IMR-90 (cell line): Measurements from ENCODE around the gene MTMR6. TPM values are rescaled to one million over a fixed set of nuclear protein-coding genes. Genes with fewer than 3 reads are reported as not detected.

Source experiments
- ATAC-seq: fragments of 200-7000 bp; cut with Tn5 transposase; 2 replicates; pipeline ENCODE4 v1.9.1; 2020; ENCODE audit warnings: low read depth, mild to moderate bottlenecking, moderate library complexity
- BruUV-seq: library from RNA; stranded (reverse); fragments of 400-500 nt; replicated peaks from 2 replicates; lab custom pipeline; 2021; lab: Mats Ljungman, UMichigan
- CTCF ChIA-PET: fragments of 300-600 bp; formaldehyde crosslinking; extraction: SDS; loops from one replicate; lab custom pipeline; 2021; ENCODE audit warnings: antibody characterized with exemption; lab: Yijun Ruan, JAX
- POLR2A ChIA-PET: fragments of 300-600 bp; sonication (Branson Sonifier 250); formaldehyde crosslinking; loops from one replicate; lab custom pipeline; 2022; ENCODE audit warnings: antibody characterized with exemption; ENCODE audit not compliant: unreplicated experiment; lab: Charles Lee
- DNase-seq: peaks from one replicate; pipeline ENCODE4 v3.0.0; 2013
- H2AFZ ChIP-seq: replicated peaks from 2 replicates; pipeline ENCODE3; 2013; ENCODE audit warnings: low read length, mild to moderate bottlenecking; ENCODE audit not compliant: poor library complexity
- H2AK5ac ChIP-seq: 2 replicates; pipeline ENCODE4 v1.6.1; 2013; ENCODE audit warnings: low read depth, low read length, inconsistent platforms
- H2AK9ac ChIP-seq: replicated peaks from 2 replicates; pipeline ENCODE3; 2013; ENCODE audit warnings: mild to moderate bottlenecking, low read depth, low read length, moderate library complexity; ENCODE audit not compliant: poor library complexity
- H2BK120ac ChIP-seq: 2 replicates; pipeline ENCODE4 v1.6.1; 2013; ENCODE audit warnings: low read depth, low read length, inconsistent platforms
- H2BK15ac ChIP-seq: 3 replicates; pipeline ENCODE4 v1.6.1; 2013; ENCODE audit warnings: low read depth, low read length, inconsistent platforms
- H2BK20ac ChIP-seq: 2 replicates; pipeline ENCODE4 v1.6.1; 2013; ENCODE audit warnings: low read depth, mild to moderate bottlenecking, inconsistent platforms, low read length, moderate library complexity
- H2BK5ac ChIP-seq: 2 replicates; pipeline ENCODE4 v1.6.1; 2013; ENCODE audit warnings: mild to moderate bottlenecking, low read depth, low read length, inconsistent platforms; ENCODE audit not compliant: poor library complexity, severe bottlenecking
- H3K14ac ChIP-seq: replicated peaks from 2 replicates; pipeline ENCODE4 v1.6.1; 2013; ENCODE audit warnings: low read depth, low read length, inconsistent platforms
- H3K18ac ChIP-seq: 2 replicates; pipeline ENCODE4 v1.6.1; 2013; ENCODE audit warnings: low read depth, low read length, control low read depth
- H3K23ac ChIP-seq: 2 replicates; pipeline ENCODE4 v1.6.1; 2013; ENCODE audit warnings: low read depth, low read length, inconsistent platforms
- H3K27ac ChIP-seq: 2 replicates; pipeline ENCODE4 v1.5.1; 2013; ENCODE audit warnings: mild to moderate bottlenecking, control low read depth, low read length; ENCODE audit not compliant: insufficient read depth
- H3K27me3 ChIP-seq: 2 replicates; pipeline ENCODE4 v1.6.1; 2013; ENCODE audit warnings: low read length; ENCODE audit not compliant: control insufficient read depth, insufficient read depth
- H3K36me3 ChIP-seq: 2 replicates; pipeline ENCODE4 v1.6.1; 2013; ENCODE audit warnings: low read length, mixed read lengths; ENCODE audit not compliant: control insufficient read depth, insufficient read depth
- H3K4ac ChIP-seq: 2 replicates; pipeline ENCODE4 v1.6.1; 2013; ENCODE audit warnings: low read depth, low read length, inconsistent platforms
- H3K4me1 ChIP-seq: 2 replicates; pipeline ENCODE4 v1.6.1; 2013; ENCODE audit warnings: low read length, mixed read lengths; ENCODE audit not compliant: control insufficient read depth, insufficient read depth
- H3K4me2 ChIP-seq: 2 replicates; pipeline ENCODE4 v1.6.1; 2013; ENCODE audit warnings: low read depth, mild to moderate bottlenecking, control low read depth, low read length, moderate library complexity
- H3K4me3 ChIP-seq: 2 replicates; pipeline ENCODE4 v1.5.1; 2013; ENCODE audit warnings: low read depth, mild to moderate bottlenecking, control low read depth, low read length, moderate library complexity; ENCODE audit not compliant: insufficient read depth
- H3K56ac ChIP-seq: 2 replicates; pipeline ENCODE4 v1.6.1; 2013; ENCODE audit warnings: low read length, inconsistent platforms; ENCODE audit not compliant: insufficient read depth; ENCODE audit errors: extremely low read depth
- H3K79me1 ChIP-seq, 2 experiments: 2 replicates each; pipeline ENCODE4 v1.6.1; 2013; ENCODE audit warnings: low read length in 2 of 2, inconsistent platforms in 1 of 2, low read depth in 1 of 2
- H3K9ac ChIP-seq: 2 replicates; pipeline ENCODE4 v1.6.1; 2013; ENCODE audit warnings: low read depth, low read length, control low read depth
- H3K9me1 ChIP-seq: 2 replicates; pipeline ENCODE4 v1.6.1; 2013; ENCODE audit warnings: low read length, inconsistent platforms; ENCODE audit not compliant: insufficient read depth
- H3K9me3 ChIP-seq: 2 replicates; pipeline ENCODE4 v1.6.1; 2013; ENCODE audit warnings: low read length; ENCODE audit not compliant: control insufficient read depth, insufficient read depth
- H4K20me1 ChIP-seq: 2 replicates; pipeline ENCODE4 v1.6.1; 2013; ENCODE audit warnings: low read length, inconsistent platforms; ENCODE audit not compliant: insufficient read depth
- H4K5ac ChIP-seq: 2 replicates; pipeline ENCODE4 v1.6.1; 2013; ENCODE audit warnings: mild to moderate bottlenecking, low read depth, low read length, control low read depth
- H4K8ac ChIP-seq, 2 experiments: 2 replicates each; pipeline ENCODE4 v1.6.1; 2013; ENCODE audit warnings: low read depth in 2 of 2, low read length in 2 of 2, control low read depth in 1 of 2, inconsistent platforms in 1 of 2
- H4K91ac ChIP-seq: 2 replicates; pipeline ENCODE4 v1.6.1; 2013; ENCODE audit warnings: low read depth, low read length, inconsistent platforms; ENCODE audit not compliant: insufficient read depth
- BHLHE40 ChIP-seq: fragments of 150-350 bp; IDR thresholded peaks from 2 replicates; pipeline ENCODE4 v1.6.1; 2016; ENCODE audit warnings: mild to moderate bottlenecking, low read depth, low read length
- CEBPB ChIP-seq: IDR thresholded peaks from 2 replicates; pipeline ENCODE4 v1.6.1; 2012; ENCODE audit warnings: low read depth, low read length, improper control_type of control experiment
- CHD1 ChIP-seq: IDR thresholded peaks from 2 replicates; pipeline ENCODE4 v1.6.1; 2012; ENCODE audit warnings: low read depth, low read length, improper control_type of control experiment
- FOS ChIP-seq: fragments of 150-350 bp; IDR thresholded peaks from 2 replicates; pipeline ENCODE4 v1.6.1; 2016; ENCODE audit warnings: low read depth, low read length
- MAFK ChIP-seq: IDR thresholded peaks from 2 replicates; pipeline ENCODE4 v1.6.1; 2012; ENCODE audit warnings: low read depth, low read length, improper control_type of control experiment
- MXI1 ChIP-seq: IDR thresholded peaks from 2 replicates; pipeline ENCODE4 v1.6.1; 2012; ENCODE audit warnings: low read depth, mild to moderate bottlenecking, low read length, moderate library complexity, borderline replicate concordance
- NFE2L2 ChIP-seq: fragments of 150-350 bp; IDR thresholded peaks from 2 replicates; pipeline ENCODE4 v1.6.1; 2016; ENCODE audit warnings: low read depth, mild to moderate bottlenecking, low read length
- POLR2A ChIP-seq: IDR thresholded peaks from 2 replicates; pipeline ENCODE4 v1.6.1; 2012; ENCODE audit warnings: mild to moderate bottlenecking, low read depth, low read length
- RAD21 ChIP-seq: IDR thresholded peaks from 2 replicates; pipeline ENCODE4 v1.6.1; 2012; ENCODE audit warnings: low read length, improper control_type of control experiment
- RCOR1 ChIP-seq: IDR thresholded peaks from 2 replicates; pipeline ENCODE4 v1.6.1; 2012; ENCODE audit warnings: mild to moderate bottlenecking, low read length, improper control_type of control experiment; ENCODE audit not compliant: insufficient replicate concordance
- RFX5 ChIP-seq: IDR thresholded peaks from 2 replicates; pipeline ENCODE4 v1.8.0; 2012; ENCODE audit warnings: low read depth, mild to moderate bottlenecking, low read length, moderate library complexity
- SMC3 ChIP-seq: fragments of 150-350 bp; IDR thresholded peaks from 2 replicates; pipeline ENCODE4 v1.6.1; 2016; ENCODE audit warnings: low read depth, mild to moderate bottlenecking, antibody characterized with exemption, low read length, moderate library complexity
- WGBS, 2 experiments: methylation state at CpG; one replicate each; pipeline versions ENCODE4 v1.1.5 to v1.1.7; 2013; ENCODE audit warnings: missing lambda C conversion rate in 2 of 2; ENCODE audit not compliant: insufficient read length in 1 of 2; ENCODE audit errors: extremely low coverage in 2 of 2; 5-methylcytosine and 5-hydroxymethylcytosine counted together
- dilution Hi-C: fragments of 300-500 bp; cut with HindIII; formaldehyde crosslinking; loops from one replicate; pipeline ENCODE4 v1.14.3; 2018; ENCODE audit warnings: low sequenced_read_pairs; ENCODE audit not compliant: unreplicated experiment
- in situ Hi-C: fragments of 300-500 bp; cut with MboI; formaldehyde crosslinking; loops from 3 replicates; pipeline ENCODE4 v1.14.3; 2019; ENCODE audit warnings: low sequenced_read_pairs, inconsistent platforms, mixed read lengths
- intact Hi-C: fragments of 100-400 bp; cut with micrococcal nuclease; formaldehyde crosslinking; loops from 2 replicates; pipeline ENCODE4 v1.10.0; 2022
- polyA plus RNA-seq, 3 experiments: library from polyadenylated mRNA; depleted of rRNA; stranded (reverse); fragments of >200 nt; gene quantifications; 2 replicates each; pipeline ENCODE4 v1.2.3, GENCODE V29; 2012; ENCODE audit warnings: low replicate concordance in 1 of 3
- total RNA-seq: library from RNA; depleted of rRNA; stranded (reverse); fragments of >200 nt; gene quantifications from 2 replicates; pipeline ENCODE4 v1.2.3, GENCODE V29; 2012
- TF ChIP-seq, protein P1 (sequence below): conservative IDR thresholded peaks from 2 replicates; pipeline ENCODE4 v1.5.1; 2012; ENCODE audit warnings: mild to moderate bottlenecking, low read depth, low read length, improper control_type of control experiment
- TF ChIP-seq, protein P2 (sequence below): fragments of 150-350 bp; IDR thresholded peaks from 2 replicates; pipeline ENCODE4 v1.6.1; 2016; ENCODE audit warnings: low read depth, mild to moderate bottlenecking, low read length, moderate library complexity, borderline replicate concordance
- TF ChIP-seq, protein P3 (sequence below): fragments of 150-350 bp; IDR thresholded peaks from 2 replicates; pipeline ENCODE4 v1.6.1; 2017; ENCODE audit warnings: mild to moderate bottlenecking, antibody characterized with exemption, low read length, low read depth

MTMR6 gene
- total and polyA plus RNA-seq, 2 of the 4 experiments (the other 2 are of a cell fraction): 9.4 to 21.7 TPM

DNA sequence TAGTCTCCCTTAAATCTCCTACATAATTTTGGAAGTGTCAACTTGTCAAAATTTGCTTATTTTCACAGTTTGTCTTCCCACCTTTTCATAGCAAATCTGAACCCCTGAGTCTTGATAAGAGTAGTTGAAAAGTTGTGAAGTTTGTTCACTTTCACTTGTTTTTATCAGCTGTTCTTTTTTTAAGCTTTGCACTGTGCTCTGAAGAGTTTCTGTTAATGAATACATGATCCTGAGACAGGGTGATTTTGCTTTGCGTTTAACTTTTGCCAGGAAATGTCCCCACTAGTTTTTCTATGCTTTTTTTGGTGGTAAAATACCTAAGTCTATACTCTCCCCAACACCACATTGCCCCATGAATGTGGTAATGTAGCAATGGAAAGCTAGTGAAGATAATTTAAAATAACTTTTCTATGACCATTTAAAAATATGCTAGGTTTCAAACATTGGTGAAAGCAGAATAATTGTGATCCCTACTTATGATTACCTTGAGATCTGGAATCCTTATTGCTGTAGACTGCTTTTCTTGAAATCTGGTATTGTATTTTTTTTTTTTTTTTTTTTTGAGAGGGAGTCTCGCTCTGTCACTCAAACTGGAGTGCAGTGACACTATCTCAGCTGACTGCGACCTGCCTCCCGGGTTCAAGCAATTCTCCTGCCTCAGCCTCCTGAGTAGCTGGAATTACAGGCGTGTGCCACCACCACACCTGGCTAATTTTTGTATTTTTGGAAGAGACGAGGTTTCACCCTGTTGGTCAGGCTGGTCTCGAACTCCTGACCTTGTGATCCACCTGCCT lies 19.6 kb upstream of the MTMR6 start:
- intact Hi-C loops (no loop called here), in situ Hi-C loops (no loop called here), dilution Hi-C loops (no loop called here)
- H3K9me1 ChIP-seq: peaks cover 3% of the 10 kb centered on the region
- H3K36me3 ChIP-seq: peaks cover 24% of the 10 kb centered on the region
- no peak overlapping the region for H2AK9ac ChIP-seq
- H3K18ac ChIP-seq: no peak overlapping the region
- no peak overlapping the region for H2AK5ac ChIP-seq
- WGBS, 2 experiments: no CpG with 5 or more reads among the region's 7 CpGs
- H3K79me1 ChIP-seq: peaks cover 18 to 35% of the 10 kb centered on the region in 2 experiments
- no peaks in the 10 kb centered on the region for H3K27me3 ChIP-seq
- H4K5ac ChIP-seq: no peak overlapping the region
- no peak overlapping the region for H3K56ac ChIP-seq
- H4K91ac ChIP-seq: no peak overlapping the region
- H3K23ac ChIP-seq: no peak overlapping the region
- H3K4me1 ChIP-seq: no peaks in the 10 kb centered on the region; the same call in 1 of the 2 replicates
- no peak overlapping the region for H3K4ac ChIP-seq
- peaks cover 38% of the 10 kb centered on the region for H4K20me1 ChIP-seq
- H2AFZ ChIP-seq: no peak overlapping the region
- H3K9me3 ChIP-seq: no peaks in the 10 kb centered on the region
- ATAC-seq: no peak
- ChIA-PET CTCF (no interaction called here), POLR2A (no interaction called here)
- H3K27ac ChIP-seq: no peak overlapping the region
- no peak overlapping the region for H2BK20ac ChIP-seq
- H3K4me2 ChIP-seq: no peak overlapping the region
- no peak for DNase-seq
- no peak overlapping the region for H2BK15ac ChIP-seq
- H4K8ac ChIP-seq: no peak overlapping the region
- no peak overlapping the region for H2BK120ac ChIP-seq
- H3K9ac ChIP-seq: no peak overlapping the region
- no peak overlapping the region for H3K4me3 ChIP-seq
- no peak overlapping the region for H3K14ac ChIP-seq
- no peak overlapping the region for H2BK5ac ChIP-seq
- BruUV-seq: no TSS peak
- TF ChIP-seq CEBPB (no peak), RCOR1 (no peak), POLR2A (no peak; the same call in 1 of the 2 replicates), FOS (no peak), RFX5 (no peak), MAFK (no peak), MXI1 (no peak), NFE2L2 (no peak), BHLHE40 (no peak), RAD21 (no peak), CHD1 (no peak), SMC3 (no peak)
- TF ChIP-seq, protein P1, sequence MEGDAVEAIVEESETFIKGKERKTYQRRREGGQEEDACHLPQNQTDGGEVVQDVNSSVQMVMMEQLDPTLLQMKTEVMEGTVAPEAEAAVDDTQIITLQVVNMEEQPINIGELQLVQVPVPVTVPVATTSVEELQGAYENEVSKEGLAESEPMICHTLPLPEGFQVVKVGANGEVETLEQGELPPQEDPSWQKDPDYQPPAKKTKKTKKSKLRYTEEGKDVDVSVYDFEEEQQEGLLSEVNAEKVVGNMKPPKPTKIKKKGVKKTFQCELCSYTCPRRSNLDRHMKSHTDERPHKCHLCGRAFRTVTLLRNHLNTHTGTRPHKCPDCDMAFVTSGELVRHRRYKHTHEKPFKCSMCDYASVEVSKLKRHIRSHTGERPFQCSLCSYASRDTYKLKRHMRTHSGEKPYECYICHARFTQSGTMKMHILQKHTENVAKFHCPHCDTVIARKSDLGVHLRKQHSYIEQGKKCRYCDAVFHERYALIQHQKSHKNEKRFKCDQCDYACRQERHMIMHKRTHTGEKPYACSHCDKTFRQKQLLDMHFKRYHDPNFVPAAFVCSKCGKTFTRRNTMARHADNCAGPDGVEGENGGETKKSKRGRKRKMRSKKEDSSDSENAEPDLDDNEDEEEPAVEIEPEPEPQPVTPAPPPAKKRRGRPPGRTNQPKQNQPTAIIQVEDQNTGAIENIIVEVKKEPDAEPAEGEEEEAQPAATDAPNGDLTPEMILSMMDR: no peak
- TF ChIP-seq, protein P2, sequence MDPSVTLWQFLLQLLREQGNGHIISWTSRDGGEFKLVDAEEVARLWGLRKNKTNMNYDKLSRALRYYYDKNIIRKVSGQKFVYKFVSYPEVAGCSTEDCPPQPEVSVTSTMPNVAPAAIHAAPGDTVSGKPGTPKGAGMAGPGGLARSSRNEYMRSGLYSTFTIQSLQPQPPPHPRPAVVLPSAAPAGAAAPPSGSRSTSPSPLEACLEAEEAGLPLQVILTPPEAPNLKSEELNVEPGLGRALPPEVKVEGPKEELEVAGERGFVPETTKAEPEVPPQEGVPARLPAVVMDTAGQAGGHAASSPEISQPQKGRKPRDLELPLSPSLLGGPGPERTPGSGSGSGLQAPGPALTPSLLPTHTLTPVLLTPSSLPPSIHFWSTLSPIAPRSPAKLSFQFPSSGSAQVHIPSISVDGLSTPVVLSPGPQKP: no peak
- TF ChIP-seq, protein P3, sequence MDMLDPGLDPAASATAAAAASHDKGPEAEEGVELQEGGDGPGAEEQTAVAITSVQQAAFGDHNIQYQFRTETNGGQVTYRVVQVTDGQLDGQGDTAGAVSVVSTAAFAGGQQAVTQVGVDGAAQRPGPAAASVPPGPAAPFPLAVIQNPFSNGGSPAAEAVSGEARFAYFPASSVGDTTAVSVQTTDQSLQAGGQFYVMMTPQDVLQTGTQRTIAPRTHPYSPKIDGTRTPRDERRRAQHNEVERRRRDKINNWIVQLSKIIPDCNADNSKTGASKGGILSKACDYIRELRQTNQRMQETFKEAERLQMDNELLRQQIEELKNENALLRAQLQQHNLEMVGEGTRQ: no peak
